Measurements from ENCODE around the gene EYA3.

DNA sequence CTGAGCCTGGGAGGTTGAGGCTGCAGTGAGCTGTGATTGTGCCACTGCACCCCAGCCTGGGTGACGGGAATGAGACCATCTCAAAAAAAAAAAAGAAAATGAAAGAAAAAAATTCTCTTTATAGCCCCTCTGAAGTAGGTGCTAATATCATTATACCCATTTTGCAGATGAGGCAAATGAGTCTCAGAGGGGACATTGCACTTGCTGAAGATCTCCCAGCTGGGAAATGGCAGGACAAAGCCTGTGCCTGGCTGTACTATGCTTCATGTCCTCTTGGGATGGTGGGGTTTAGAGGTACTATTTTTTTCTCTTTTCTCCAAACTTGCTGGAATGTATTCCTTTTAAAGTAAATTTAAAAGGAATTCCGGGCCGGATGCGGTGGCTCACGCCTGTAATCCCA is 152.0 kb downstream of the EYA3 start:
- TF ChIP-seq CTCF (IDR thresholded peaks at IDR 0.05; ENCODE audit: borderline replicate concordance, extremely low read depth, low read length, poor library complexity, severe bottlenecking), result no peak
- TF ChIP-seq EZH2 (IDR thresholded peaks at IDR 0.05; ENCODE audit: borderline replicate concordance, low read depth, low read length, severe bottlenecking), result no peak

Data from DND-41 (cell line).